Right lobe of liver (tissue), 6 donors: Measurements from ENCODE around the gene ITM2B. TPM values are rescaled to one million over a fixed set of nuclear protein-coding genes. Genes with fewer than 3 reads are reported as not detected.

ENCODE experiments used
- ATAC-seq, 4 donors: fragments of 200-7000 bp; cut with Tn5 transposase; one replicate each; pipeline ENCODE4 v1.9.1; 2020; ENCODE audit warnings: mild to moderate bottlenecking in 4 of 4, moderate library complexity in 4 of 4
- DNase-seq, 3 donors: peaks; one replicate each; pipeline ENCODE4 v3.0.0-alpha.2; 2020
- H3K27ac ChIP-seq, 3 donors: fragments of 200-600 bp; one replicate each; pipeline ENCODE4 v1.8.0; 2022
- H3K27me3 ChIP-seq, 2 donors: fragments of 200-600 bp; one replicate each; pipeline ENCODE4 v1.8.0; 2022
- H3K36me3 ChIP-seq, 4 donors: fragments of 200-600 bp; sonication (generic) in 1 of 4; one replicate each; pipeline versions ENCODE4 v1.5.1 to v1.8.0; 2017 to 2022; ENCODE audit warnings: control low read depth in 1 of 4
- H3K4me1 ChIP-seq, 4 donors: fragments of 200-600 bp; sonication (generic) in 1 of 4; one replicate each; pipeline versions ENCODE4 v1.5.1 to v1.8.0; 2017 to 2022; ENCODE audit warnings: control low read depth in 1 of 4
- H3K4me3 ChIP-seq, 3 donors: fragments of 200-600 bp; one replicate each; pipeline ENCODE4 v1.8.0; 2022
- H3K9me3 ChIP-seq, 4 donors: fragments of 200-600 bp; sonication (generic) in 1 of 4; one replicate each; pipeline versions ENCODE4 v1.5.1 to v1.8.0; 2017 to 2022; ENCODE audit warnings: control low read depth in 1 of 4
- POLR2A ChIP-seq: fragments of 450-650 bp; IDR thresholded peaks from one replicate; pipeline ENCODE4 v1.6.1; 2017; ENCODE audit warnings: antibody characterized with exemption, mild to moderate bottlenecking
- WGBS: methylation state at CpG from one replicate; pipeline ENCODE4 v1.1.6; 2018; ENCODE audit warnings: low coverage, low lambda C conversion rate; ENCODE audit not compliant: insufficient coverage; ENCODE audit errors: missing lambda C conversion rate; 5-methylcytosine and 5-hydroxymethylcytosine counted together
- intact Hi-C, 2 donors: fragments of 100-400 bp; cut with DNase I; formaldehyde crosslinking; loops; one replicate each; pipeline versions ENCODE4 v1.11.2 to v1.14.1; 2022
- total RNA-seq, 6 experiments: library from RNA; depleted of rRNA in 2 of 6; stranded (reverse); fragments of >200 nt in 2 of 6; fragmentation: NEBNext Ultra II Directional in 3 of 6; extraction: Animal tissue kit (Norgen Biotek cat#: 25700) in 3 of 6; gene quantifications; one replicate each; pipeline versions ENCODE4 v1.1.0 to v1.2.4, GENCODE V29; 2016 to 2023
- TF ChIP-seq, protein P1 (sequence below), 4 donors: fragments of 200-600 bp in 3 of 4; fragments of 450-650 bp in 1 of 4; IDR thresholded peaks; one replicate each; pipeline versions ENCODE4 v1.5.1 to v1.8.0; 2016 to 2022; ENCODE audit warnings: antibody characterized with exemption in 4 of 4, mild to moderate bottlenecking in 2 of 4
- donor health status: DM: no; HTN: yes; CAD: no.
- donor health status: DM: no; HTN: no; CAD: no.
- donor health status: DM: no; HTN: no; CAD: no.
- donor health status: DM: no; HTN: yes; CAD: no.
- donor health status: DM: no; HTN: yes; CAD: no.

The ITM2B gene
- total RNA-seq, 6 experiments from 2014 or later: 203 to 381 (median 320) TPM

DNA sequence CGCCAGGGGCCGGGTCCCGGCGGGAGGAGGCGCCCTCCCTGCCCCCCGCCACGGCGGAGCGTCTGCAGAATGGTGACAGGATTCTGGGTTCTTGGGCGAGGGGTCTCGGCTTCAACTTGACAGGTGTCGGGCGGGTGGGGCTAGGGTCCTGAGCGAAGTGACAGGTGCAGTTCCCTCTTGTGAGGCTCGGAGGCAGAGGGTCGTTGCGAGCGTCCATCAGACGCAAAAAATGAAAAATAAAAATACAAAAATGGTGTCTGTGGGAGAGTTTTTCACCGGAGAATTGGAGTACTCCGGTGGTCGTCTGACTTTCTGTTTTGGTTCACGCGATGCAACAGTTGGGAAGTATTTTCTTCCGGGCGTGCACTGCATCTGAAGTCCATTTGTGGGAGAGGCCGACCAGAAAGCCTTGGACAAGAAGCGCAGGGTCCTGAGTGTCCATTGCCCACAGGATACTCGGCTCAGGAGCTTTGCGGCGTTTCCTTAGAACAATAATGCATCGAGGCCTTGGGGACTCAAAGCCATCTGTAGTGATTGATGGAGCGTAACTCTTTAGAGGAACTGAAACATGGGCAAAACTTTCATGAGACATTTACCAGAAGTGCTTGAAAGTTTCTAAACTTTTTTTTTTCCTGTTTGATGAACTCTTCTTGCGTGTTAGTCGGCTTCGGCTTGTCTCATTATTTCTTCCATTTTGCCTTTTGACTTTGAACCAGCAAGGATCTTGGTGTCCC, 71.3 kb downstream of the ITM2B start:
- Histone ChIP-seq H3K4me1 (peaks cover 0 to 6% (median 3%) of the 10 kb centered on the region in 4 donors), H3K9me3 (no peaks in the 10 kb centered on the region), H3K4me3 (peak overlapping the region; percentile 85 to 96 (median 90)), H3K27me3 (no peaks in the 10 kb centered on the region), H3K27ac (peak overlapping the region; percentile 97 to 99 (median 99)), H3K36me3 (peaks cover 0 to 9% (median 0%) of the 10 kb centered on the region in 4 donors)
- TF ChIP-seq, protein P1, sequence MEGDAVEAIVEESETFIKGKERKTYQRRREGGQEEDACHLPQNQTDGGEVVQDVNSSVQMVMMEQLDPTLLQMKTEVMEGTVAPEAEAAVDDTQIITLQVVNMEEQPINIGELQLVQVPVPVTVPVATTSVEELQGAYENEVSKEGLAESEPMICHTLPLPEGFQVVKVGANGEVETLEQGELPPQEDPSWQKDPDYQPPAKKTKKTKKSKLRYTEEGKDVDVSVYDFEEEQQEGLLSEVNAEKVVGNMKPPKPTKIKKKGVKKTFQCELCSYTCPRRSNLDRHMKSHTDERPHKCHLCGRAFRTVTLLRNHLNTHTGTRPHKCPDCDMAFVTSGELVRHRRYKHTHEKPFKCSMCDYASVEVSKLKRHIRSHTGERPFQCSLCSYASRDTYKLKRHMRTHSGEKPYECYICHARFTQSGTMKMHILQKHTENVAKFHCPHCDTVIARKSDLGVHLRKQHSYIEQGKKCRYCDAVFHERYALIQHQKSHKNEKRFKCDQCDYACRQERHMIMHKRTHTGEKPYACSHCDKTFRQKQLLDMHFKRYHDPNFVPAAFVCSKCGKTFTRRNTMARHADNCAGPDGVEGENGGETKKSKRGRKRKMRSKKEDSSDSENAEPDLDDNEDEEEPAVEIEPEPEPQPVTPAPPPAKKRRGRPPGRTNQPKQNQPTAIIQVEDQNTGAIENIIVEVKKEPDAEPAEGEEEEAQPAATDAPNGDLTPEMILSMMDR (IDR thresholded peaks at IDR 0.05): no peak
- TF ChIP-seq POLR2A: no peak
- 4% methylated on average over 25 of the region's 36 CpGs for WGBS
- intact Hi-C loops: no loop called here
- DNase-seq (peak; percentile 32 to 55 (median 55)), ATAC-seq (peak; percentile 27 to 39 (median 32))

DNA sequence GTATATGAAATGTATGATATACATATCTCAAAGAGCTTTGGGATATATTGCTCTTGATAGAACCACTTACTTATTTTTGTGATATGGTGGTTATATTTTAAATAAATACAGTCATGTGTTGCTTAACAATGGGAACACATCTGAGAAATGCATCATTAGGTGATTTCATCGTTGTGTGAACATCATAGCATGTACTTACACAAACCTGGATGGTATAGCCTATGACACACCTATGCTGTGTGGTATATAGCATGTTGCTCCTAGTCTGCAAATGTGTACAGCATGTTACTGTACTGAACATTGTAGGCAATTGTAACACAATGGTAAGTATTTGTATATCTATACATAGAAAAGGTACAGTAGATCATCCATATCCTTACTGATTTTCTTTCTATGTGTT, 78.2 kb downstream of the ITM2B start:
- no peak for DNase-seq
- Histone ChIP-seq H3K27ac (no peak overlapping the region), H3K27me3 (no peaks in the 10 kb centered on the region), H3K9me3 (no peaks in the 10 kb centered on the region), H3K4me3 (no peak overlapping the region), H3K4me1 (no peaks in the 10 kb centered on the region), H3K36me3 (peaks cover 0 to 9% (median 0%) of the 10 kb centered on the region in 4 donors)
- TF ChIP-seq POLR2A: no peak
- TF ChIP-seq, protein P1 (IDR thresholded peaks at IDR 0.05): no peak
- 92% methylated on average over 1 of the region's 1 CpG for WGBS
- intact Hi-C loops: no loop called here
- no peak for ATAC-seq

DNA sequence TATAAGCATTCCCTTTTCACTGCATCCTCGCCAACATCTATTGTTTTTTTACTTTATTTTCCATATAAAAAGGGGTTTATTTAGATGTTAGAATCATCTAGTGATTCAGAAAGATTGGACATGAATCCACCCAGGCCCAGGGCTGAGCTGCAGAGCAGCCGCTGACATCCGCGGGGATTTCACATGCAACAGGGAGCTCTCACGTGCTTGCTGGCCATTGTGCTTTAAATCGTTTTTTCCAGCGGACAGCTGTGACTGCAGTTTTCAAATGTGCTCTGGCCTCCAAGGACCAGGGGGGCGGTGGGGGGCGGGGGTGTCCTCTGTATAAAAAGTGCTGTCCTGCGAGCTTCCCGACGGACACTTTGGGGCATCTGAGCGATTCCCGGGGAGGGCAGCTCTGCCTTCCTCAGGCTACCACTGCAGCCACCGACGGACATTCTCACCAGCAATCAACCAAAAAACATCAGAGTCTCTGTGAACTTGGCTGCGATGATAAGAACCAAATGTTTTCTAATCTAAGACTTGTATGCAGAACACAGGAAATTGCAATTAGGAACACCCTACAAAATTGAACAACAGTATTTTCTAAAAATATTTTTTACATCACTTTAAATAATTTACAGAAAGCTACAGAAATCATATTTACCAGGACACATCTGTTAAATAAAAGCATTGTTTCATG, 83.1 kb downstream of the ITM2B start:
- 79% methylated on average over 7 of the region's 17 CpGs for WGBS
- Histone ChIP-seq H3K36me3 (no peaks in the 10 kb centered on the region), H3K27ac (no peak overlapping the region), H3K4me3 (no peak overlapping the region), H3K9me3 (no peaks in the 10 kb centered on the region), H3K27me3 (no peaks in the 10 kb centered on the region), H3K4me1 (no peaks in the 10 kb centered on the region)
- intact Hi-C loops: no loop called here
- ATAC-seq (no peak), DNase-seq (no peak)
- TF ChIP-seq POLR2A: no peak
- TF ChIP-seq, protein P1 (IDR thresholded peaks at IDR 0.05): no peak

DNA sequence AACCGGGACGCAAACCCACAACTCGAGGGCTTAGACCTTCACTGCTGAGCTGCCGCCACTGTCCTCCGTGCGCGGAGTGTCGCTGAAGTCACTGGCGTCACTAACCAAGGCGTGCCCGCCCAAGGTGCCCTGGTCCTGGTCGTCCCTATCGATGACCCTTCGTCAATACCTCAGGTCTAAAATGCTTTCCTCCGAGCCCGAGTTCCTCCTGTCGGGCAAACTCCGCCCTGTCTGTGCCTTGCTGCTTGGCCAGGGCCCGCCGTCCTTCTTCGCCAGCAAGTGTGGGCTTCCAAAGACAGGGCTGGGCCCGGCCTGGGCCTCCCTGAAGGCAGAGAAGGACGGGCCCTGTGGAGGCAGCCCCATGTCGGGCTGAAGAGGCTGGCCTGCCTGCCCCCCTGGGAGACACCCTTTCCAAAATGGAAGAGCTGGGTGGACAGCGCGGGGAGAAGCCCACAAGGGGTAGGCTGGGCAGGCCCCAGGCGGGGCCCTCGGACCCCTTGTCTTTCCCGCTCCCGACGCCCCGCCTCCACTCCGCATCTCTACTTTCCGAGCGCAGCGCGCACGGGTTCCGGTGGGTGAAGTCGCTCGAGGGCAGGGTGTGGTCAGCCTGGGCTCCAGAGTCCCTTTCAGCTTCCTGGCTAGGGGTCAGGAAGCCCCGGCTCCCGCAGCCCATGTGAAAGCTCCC, 84.0 kb downstream of the ITM2B start:
- Histone ChIP-seq H3K4me3 (no peak overlapping the region), H3K27me3 (no peaks in the 10 kb centered on the region), H3K27ac (no peak overlapping the region), H3K4me1 (no peaks in the 10 kb centered on the region), H3K9me3 (no peaks in the 10 kb centered on the region), H3K36me3 (no peaks in the 10 kb centered on the region)
- TF ChIP-seq POLR2A: no peak
- TF ChIP-seq, protein P1 (IDR thresholded peaks at IDR 0.05): no peak
- ATAC-seq: peak in 1 of 4 donors; percentile 10
- peak in 1 of 3 donors; percentile 16 for DNase-seq
- 83% methylated on average over 8 of the region's 43 CpGs for WGBS
- intact Hi-C loops: no loop called here
